Activated CD4-positive, alpha-beta T cell treated with anti-CD3 and anti-CD28 coated beads, Interleukin-2, amount 10 ng/mL, durations not matched to agents 24 days and 14 days (primary cell): ENCODE results near the gene SLC41A1. TPM values are rescaled to one million over a fixed set of nuclear protein-coding genes. Genes with fewer than 3 reads are reported as not detected.
A peak's percentile ranks its signal among the peaks of the same experiment; 100 is the strongest.

Source experiments
- DNase-seq: peaks from one replicate; pipeline ENCODE4 v3.0.0; 2022
- H3K27ac Mint-ChIP-seq: one replicate; pipeline ENCODE4 v1.8.0; 2022; ENCODE audit warnings: mild to moderate bottlenecking, mixed read lengths
- H3K27me3 Mint-ChIP-seq: one replicate; pipeline ENCODE4 v1.8.0; 2022; ENCODE audit warnings: mixed read lengths
- H3K36me3 Mint-ChIP-seq: one replicate; pipeline ENCODE4 v1.8.0; 2022; ENCODE audit warnings: low read depth, mild to moderate bottlenecking, mixed read lengths
- H3K4me1 Mint-ChIP-seq: one replicate; pipeline ENCODE4 v1.8.0; 2021; ENCODE audit warnings: mixed read lengths
- H3K4me3 Mint-ChIP-seq: one replicate; pipeline ENCODE4 v1.8.0; 2022; ENCODE audit warnings: mild to moderate bottlenecking, moderate library complexity, mixed read lengths
- H3K9me3 Mint-ChIP-seq: one replicate; pipeline ENCODE4 v1.8.0; 2021; ENCODE audit warnings: mixed read lengths
- intact Hi-C: fragments of 100-400 bp; cut with micrococcal nuclease; formaldehyde crosslinking; loops from one replicate; pipeline ENCODE4 v1.15.1; 2023
- total RNA-seq: library from RNA; stranded (reverse); gene quantifications from 2 replicates; pipeline ENCODE4 v1.2.3, GENCODE V29; 2022

The SLC41A1 gene
- total RNA-seq, 1 donor from 2014 or later, result 30.1 TPM

GRCh38 chr1:205791568-205792180 is 21.3 kb downstream of the SLC41A1 start:
- intact Hi-C loops, result loop anchor here (1.0 to 10.0 kb wide), 3 partner anchors 128 to 313 kb away; no protein-coding TSS in a partner anchor
- no peaks in the 10 kb centered on the region for H3K27me3 Mint-ChIP-seq
- H3K27ac Mint-ChIP-seq, result no peak overlapping the region
- no peaks in the 10 kb centered on the region for H3K9me3 Mint-ChIP-seq
- DNase-seq, result peak; percentile 89
- peaks cover 24% of the 10 kb centered on the region for H3K36me3 Mint-ChIP-seq
- H3K4me3 Mint-ChIP-seq, result no peak overlapping the region
- H3K4me1 Mint-ChIP-seq, result peaks cover 3% of the 10 kb centered on the region

DNA sequence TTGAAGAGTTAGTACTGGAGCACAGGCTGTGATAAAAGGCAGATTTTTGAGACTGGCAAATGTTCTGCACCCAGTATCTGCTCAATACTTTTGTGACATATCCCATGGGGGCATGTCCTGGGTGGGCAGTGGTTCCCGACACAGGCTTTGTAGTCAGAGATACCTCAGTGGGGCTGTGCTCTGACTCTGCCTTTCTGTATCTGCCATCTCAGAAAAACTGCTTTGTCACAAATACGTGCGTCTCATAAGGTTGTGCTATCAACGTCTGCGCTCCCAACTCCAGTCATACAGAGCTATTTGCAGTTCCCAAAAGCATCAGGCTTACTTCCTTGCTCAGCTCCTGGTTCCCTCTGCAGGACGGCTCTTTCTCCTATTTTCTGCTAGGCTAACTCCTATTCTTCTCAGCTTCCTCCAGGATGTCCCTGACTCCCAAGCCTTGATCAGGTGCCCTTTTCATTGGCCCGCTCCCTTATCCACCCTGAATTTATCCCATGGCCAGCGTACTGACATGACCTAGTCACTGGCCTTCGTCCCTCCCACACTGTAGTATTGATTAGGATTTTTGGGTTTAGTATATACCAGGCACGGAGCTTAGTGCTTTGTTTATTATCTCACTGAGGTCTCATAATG is 25.6 kb downstream of the SLC41A1 start:
- DNase-seq, result no peak
- Mint-ChIP-seq H3K4me1 (peaks cover 7% of the 10 kb centered on the region), H3K36me3 (peaks cover 11% of the 10 kb centered on the region), H3K27me3 (no peaks in the 10 kb centered on the region), H3K9me3 (no peaks in the 10 kb centered on the region), H3K4me3 (no peak overlapping the region), H3K27ac (no peak overlapping the region)
- intact Hi-C loops, result no loop called here

DNA sequence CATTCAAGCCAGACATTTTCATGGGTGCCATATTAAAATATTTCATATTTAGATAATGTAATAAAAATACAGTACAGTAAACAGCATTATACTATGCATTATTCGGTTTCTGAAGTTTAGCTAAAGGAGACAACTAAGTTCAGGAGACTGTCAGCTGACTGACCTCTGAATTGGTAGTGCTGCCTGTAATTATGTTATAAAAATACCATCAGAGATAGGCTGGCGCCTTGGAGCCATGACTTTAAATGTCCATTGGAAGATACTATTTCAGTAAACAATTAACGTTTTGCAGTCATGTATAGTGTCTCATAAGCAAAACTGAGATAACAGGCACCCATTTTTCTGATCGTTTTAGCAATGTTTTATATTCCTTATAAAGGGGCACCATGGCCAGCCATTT is 26.4 kb downstream of the SLC41A1 start:
- Mint-ChIP-seq H3K27me3 (no peaks in the 10 kb centered on the region), H3K36me3 (peaks cover 10% of the 10 kb centered on the region), H3K27ac (no peak overlapping the region), H3K9me3 (no peaks in the 10 kb centered on the region), H3K4me1 (peaks cover 11% of the 10 kb centered on the region), H3K4me3 (no peak overlapping the region)
- intact Hi-C loops, result no loop called here
- no peak for DNase-seq

GRCh38 chr1:205785446-205785845 is 27.6 kb downstream of the SLC41A1 start:
- H3K4me1 Mint-ChIP-seq, result peaks cover 11% of the 10 kb centered on the region
- H3K4me3 Mint-ChIP-seq, result no peak overlapping the region
- H3K27ac Mint-ChIP-seq, result no peak overlapping the region
- H3K27me3 Mint-ChIP-seq, result no peaks in the 10 kb centered on the region
- no peaks in the 10 kb centered on the region for H3K9me3 Mint-ChIP-seq
- intact Hi-C loops, result no loop called here
- peaks cover 6% of the 10 kb centered on the region for H3K36me3 Mint-ChIP-seq
- no peak for DNase-seq

DNA sequence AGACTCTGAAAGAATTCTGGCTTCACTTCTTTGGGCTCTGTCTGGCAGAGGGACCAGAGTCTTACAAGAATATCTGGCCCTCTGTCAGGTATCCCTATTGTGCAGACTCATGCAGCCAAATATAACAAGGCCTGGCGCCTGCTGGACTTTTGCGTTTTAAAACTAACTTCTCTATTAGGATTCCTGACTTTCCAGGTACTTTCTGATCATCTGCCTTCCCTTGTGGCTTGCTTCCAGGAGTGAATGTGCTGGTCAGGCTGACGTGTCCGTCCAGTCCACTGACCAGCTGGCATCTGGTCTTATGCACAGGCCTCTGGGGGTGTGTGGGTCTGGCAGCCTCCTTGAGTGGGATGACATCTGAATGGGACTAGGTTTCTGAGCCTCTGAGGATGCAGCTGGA is 29.1 kb downstream of the SLC41A1 start:
- no peaks in the 10 kb centered on the region for H3K36me3 Mint-ChIP-seq
- intact Hi-C loops, result no loop called here

GRCh38 chr1:205783433-205783795 is 29.6 kb downstream of the SLC41A1 start:
- Mint-ChIP-seq H3K9me3 (no peaks in the 10 kb centered on the region), H3K4me3 (no peak overlapping the region), H3K36me3 (no peaks in the 10 kb centered on the region), H3K27ac (no peak overlapping the region), H3K4me1 (peaks cover 11% of the 10 kb centered on the region), H3K27me3 (no peaks in the 10 kb centered on the region)
- DNase-seq, result no peak
- intact Hi-C loops, result no loop called here

More for the DNA sequence above, 29.1 kb downstream of the SLC41A1 start:
- Mint-ChIP-seq H3K4me1 (peaks cover 11% of the 10 kb centered on the region), H3K27me3 (no peaks in the 10 kb centered on the region), H3K4me3 (no peak overlapping the region), H3K27ac (no peak overlapping the region), H3K9me3 (no peaks in the 10 kb centered on the region)
- DNase-seq, result no peak

DNA sequence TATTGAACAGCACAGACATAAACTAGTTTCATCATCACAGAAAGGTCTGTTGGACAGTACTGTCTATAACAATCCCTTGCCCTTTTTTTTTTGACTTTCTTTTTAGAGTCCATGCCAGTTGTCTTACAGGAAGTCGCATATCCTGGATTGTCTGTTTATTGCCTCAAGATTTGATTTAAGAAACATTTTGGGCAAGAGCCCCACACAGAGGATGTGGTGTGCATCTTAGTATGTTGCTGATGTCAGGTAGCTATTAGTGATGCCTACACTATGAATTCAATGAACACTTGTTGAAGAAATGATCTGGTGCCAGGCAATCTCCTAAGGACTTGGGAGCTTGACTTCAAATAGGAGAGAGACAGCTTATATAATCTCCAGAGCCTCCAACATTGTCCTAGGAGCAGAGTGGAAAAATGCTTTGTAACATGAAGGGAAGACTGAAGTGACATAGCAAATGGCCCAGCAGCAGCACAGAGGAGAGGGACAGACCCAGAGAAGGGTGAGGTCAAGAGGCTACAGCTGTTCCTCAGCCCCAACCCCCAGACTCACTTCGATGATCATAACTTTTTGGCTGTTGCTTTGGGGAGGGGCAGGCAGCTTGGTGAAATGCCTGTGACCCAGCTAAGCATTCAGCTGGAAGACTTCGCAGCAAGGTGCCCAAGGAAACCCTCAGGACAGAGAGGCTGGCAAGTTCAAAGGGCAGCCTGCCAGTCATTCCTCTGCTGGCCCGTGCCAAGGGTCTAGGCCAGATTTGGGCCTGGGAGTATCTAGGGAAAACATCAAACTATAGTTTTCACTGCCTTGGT is 30.2 kb downstream of the SLC41A1 start:
- Mint-ChIP-seq H3K27ac (peak overlapping the region; percentile 27), H3K9me3 (no peaks in the 10 kb centered on the region), H3K4me1 (peaks cover 13% of the 10 kb centered on the region), H3K27me3 (no peaks in the 10 kb centered on the region), H3K4me3 (no peak overlapping the region), H3K36me3 (no peaks in the 10 kb centered on the region)
- intact Hi-C loops, result no loop called here
- peak; percentile 74 for DNase-seq

DNA sequence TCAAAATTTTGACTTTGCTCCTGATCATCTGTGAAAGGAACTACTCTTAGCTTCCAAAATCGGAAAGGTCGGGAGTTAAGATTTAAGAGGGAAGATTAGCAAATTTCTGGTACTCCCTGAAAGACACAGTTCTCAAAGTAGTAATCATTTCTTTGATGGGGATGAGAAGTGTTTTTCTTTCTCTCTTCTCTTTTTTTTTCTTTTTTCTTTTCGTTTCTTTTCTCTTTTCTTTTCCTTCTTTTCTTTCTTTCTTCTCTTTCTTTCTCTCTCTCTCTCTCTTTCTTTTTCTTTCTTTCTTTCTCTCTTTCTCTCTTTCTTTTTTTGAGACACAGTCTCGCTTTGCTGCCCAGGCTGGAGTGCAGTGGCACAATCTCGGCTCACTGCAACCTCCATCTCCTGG is 32.7 kb downstream of the SLC41A1 start:
- Mint-ChIP-seq H3K27me3 (no peaks in the 10 kb centered on the region), H3K36me3 (peaks cover under 1% of the 10 kb centered on the region), H3K9me3 (no peaks in the 10 kb centered on the region), H3K4me1 (peaks cover 24% of the 10 kb centered on the region), H3K27ac (no peak overlapping the region), H3K4me3 (no peak overlapping the region)
- intact Hi-C loops, result no loop called here
- no peak for DNase-seq

DNA sequence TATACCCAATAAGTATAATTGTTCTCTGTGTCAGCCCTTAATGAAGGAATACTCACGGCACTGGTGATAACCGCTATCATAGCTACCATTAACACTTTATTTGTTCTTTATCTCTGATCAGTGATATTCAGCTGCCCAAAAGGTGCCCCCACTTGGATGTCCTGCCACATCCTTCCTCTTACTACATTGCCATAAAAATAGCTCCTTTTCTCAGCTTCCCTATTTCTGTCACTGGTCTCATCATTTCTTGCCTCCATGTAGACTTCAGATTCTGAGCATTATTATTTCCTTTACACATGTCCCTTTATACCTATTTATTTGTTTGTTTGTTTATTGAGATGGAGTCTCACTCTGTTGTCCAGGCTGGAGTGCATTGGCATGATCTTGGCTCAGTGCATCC is 35.0 kb downstream of the SLC41A1 start:
- no peak for DNase-seq
- Mint-ChIP-seq H3K27me3 (no peaks in the 10 kb centered on the region), H3K4me1 (peaks cover 38% of the 10 kb centered on the region), H3K36me3 (peaks cover 7% of the 10 kb centered on the region), H3K4me3 (no peak overlapping the region), H3K9me3 (no peaks in the 10 kb centered on the region), H3K27ac (no peak overlapping the region)
- intact Hi-C loops, result no loop called here

DNA sequence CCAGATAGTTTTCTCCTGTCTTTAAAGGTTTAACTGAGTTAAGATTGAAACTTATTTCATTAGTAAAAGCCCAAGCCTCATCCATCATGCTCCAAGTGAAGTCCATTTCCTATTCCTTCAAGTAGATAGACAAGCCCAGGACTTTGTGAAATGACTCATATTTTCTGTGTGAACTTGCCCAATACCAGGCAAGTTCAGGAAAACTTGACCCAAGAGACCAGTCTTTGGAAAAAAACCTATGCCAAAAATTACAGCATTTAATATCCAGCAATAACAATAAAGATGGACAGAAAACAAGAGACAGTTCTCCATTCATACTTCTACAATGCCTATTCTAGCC is 37.3 kb downstream of the SLC41A1 start:
- no peaks in the 10 kb centered on the region for H3K9me3 Mint-ChIP-seq
- H3K4me1 Mint-ChIP-seq, result peaks cover 50% of the 10 kb centered on the region
- no peak for DNase-seq
- H3K27ac Mint-ChIP-seq, result peak overlapping the region; percentile 95
- no peaks in the 10 kb centered on the region for H3K27me3 Mint-ChIP-seq
- intact Hi-C loops, result loop anchor here (1.0 to 2.0 kb wide), 3 partner anchors 25 to 57 kb away; partner anchors contain the start of genes NUCKS1 and SLC41A1
- H3K4me3 Mint-ChIP-seq, result peak overlapping the region; percentile 96
- H3K36me3 Mint-ChIP-seq, result peaks cover 17% of the 10 kb centered on the region

DNA sequence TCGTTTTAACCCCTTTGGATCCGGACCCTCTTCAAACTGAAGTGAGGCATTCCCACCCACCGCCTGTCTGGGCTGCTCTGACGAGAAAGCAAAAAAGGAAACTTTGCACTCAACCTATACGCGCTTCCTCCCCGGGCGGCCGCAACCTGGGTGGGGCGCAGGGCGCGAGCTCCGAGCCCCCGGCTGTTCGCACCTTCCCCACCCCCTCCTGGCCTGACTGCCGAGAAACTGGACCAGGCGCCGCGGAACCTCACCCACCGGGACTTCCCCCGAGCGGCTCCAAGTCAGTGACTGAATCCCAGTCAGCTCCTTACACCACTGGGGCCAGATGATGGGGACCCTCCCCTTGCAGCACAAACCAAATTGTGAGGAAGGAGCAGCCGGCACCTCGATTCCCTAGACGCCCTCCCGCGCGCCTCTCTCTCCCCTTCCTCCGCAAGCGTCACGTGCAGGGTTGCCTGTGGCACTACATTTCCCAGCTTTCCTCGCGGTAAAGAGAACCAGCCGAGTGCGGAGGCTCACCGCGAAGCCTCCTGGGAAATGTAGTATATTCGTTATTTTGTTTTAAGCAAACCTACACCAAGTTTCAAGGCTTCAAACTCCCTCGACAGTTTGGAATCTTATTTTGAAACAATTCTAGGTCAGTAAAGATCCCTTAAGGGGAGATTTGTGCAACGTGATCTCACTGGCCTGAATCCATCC is 37.8 kb downstream of the SLC41A1 start, which contains the start of gene RAB29:
Gene RAB29 (minus strand): TSS at position 468 of the 702 bp plus-strand sequence. CDS start 526 bp downstream, outside the sequence.
- DNase-seq, result peak; percentile 96
- Mint-ChIP-seq H3K4me1 (peaks cover 51% of the 10 kb centered on the region), H3K36me3 (peaks cover 22% of the 10 kb centered on the region), H3K9me3 (no peaks in the 10 kb centered on the region), H3K4me3 (peak within 1 kb of the TSS; percentile 96), H3K27me3 (no peaks in the 10 kb centered on the region), H3K27ac (peak within 1 kb of the TSS; percentile 95)
- intact Hi-C loops, result loop anchor here (1.0 to 2.0 kb wide), 3 partner anchors 25 to 56 kb away; partner anchors contain the start of genes NUCKS1 and SLC41A1

GRCh38 chr1:205774198-205775014 is 38.6 kb downstream of the SLC41A1 start:
- H3K9me3 Mint-ChIP-seq, result no peaks in the 10 kb centered on the region
- H3K4me1 Mint-ChIP-seq, result peaks cover 51% of the 10 kb centered on the region
- peak; percentile 82 for DNase-seq
- H3K4me3 Mint-ChIP-seq, result peak overlapping the region; percentile 96
- peak overlapping the region; percentile 95 for H3K27ac Mint-ChIP-seq
- H3K27me3 Mint-ChIP-seq, result no peaks in the 10 kb centered on the region
- intact Hi-C loops, result loop anchor here (1.0 to 5.0 kb wide), 5 partner anchors 24 to 117 kb away; partner anchors contain the start of genes NUCKS1 and SLC41A1
- peaks cover 29% of the 10 kb centered on the region for H3K36me3 Mint-ChIP-seq

DNA sequence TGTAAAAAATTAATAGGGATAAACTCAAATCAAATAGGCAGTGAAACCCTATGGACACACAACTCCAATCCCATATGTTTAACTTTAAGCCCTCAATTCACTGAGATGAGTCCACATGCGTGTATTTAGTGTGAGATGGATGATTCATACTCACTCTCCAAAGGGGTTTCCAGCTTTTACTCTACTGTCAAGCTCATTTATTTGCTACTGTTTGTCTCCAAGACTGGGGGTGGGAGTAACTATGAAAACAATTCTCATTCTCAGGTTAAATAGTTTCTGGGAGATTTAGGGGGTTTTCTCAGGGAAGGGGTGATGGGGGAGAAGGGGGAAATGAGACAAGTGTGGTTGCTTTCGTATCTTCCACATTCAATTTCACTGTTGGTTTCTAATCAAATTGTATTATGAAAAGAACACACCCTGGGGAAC is 40.4 kb downstream of the SLC41A1 start:
- H3K36me3 Mint-ChIP-seq, result peaks cover 40% of the 10 kb centered on the region
- peaks cover 49% of the 10 kb centered on the region for H3K4me1 Mint-ChIP-seq
- H3K27me3 Mint-ChIP-seq, result no peaks in the 10 kb centered on the region
- peak overlapping the region; percentile 76 for H3K27ac Mint-ChIP-seq
- peak overlapping the region; percentile 96 for H3K4me3 Mint-ChIP-seq
- intact Hi-C loops, result loop anchor here (1.0 to 5.0 kb wide), 3 partner anchors 40 to 141 kb away; no protein-coding TSS in a partner anchor
- DNase-seq, result peak; percentile 61
- H3K9me3 Mint-ChIP-seq, result no peaks in the 10 kb centered on the region
